Activated CD8-positive, alpha-beta T cell treated with anti-CD3 and anti-CD28 coated beads for 36 hours (primary cell): ENCODE measurements around the gene MAP6. TPM values are rescaled to one million over a fixed set of nuclear protein-coding genes. Genes with fewer than 3 reads are reported as not detected.

Source experiments
- ATAC-seq: fragments of 200-7000 bp; cut with Tn5 transposase; one replicate; pipeline ENCODE4 v1.10.0; 2021; ENCODE audit warnings: mild to moderate bottlenecking, moderate library complexity
- CTCF ChIA-PET: fragments of 350-600 bp; sonication (Branson Sonifier 250); formaldehyde crosslinking; loops from one replicate; lab custom pipeline; 2021; ENCODE audit warnings: antibody characterized with exemption; lab: Charles Lee
- POLR2A ChIA-PET: fragments of 350-600 bp; sonication (Branson Sonifier 250); formaldehyde crosslinking; loops from one replicate; lab custom pipeline; 2021; ENCODE audit warnings: antibody characterized with exemption; lab: Charles Lee
- DNase-seq: peaks from one replicate; pipeline ENCODE4 v3.0.0-alpha.2; 2020
- H3K27ac Mint-ChIP-seq: one replicate; pipeline ENCODE4 v1.8.0; 2021; ENCODE audit warnings: mild to moderate bottlenecking, mixed read lengths
- H3K27me3 Mint-ChIP-seq: one replicate; pipeline ENCODE4 v1.8.0; 2021; ENCODE audit warnings: mixed read lengths
- H3K36me3 Mint-ChIP-seq: one replicate; pipeline ENCODE4 v1.8.0; 2021; ENCODE audit warnings: low read depth, mixed read lengths
- H3K4me1 Mint-ChIP-seq: one replicate; pipeline ENCODE4 v1.8.0; 2021; ENCODE audit warnings: low read depth, mixed read lengths
- H3K4me3 Mint-ChIP-seq: one replicate; pipeline ENCODE4 v1.8.0; 2021; ENCODE audit warnings: mild to moderate bottlenecking, moderate library complexity, mixed read lengths
- H3K9me3 Mint-ChIP-seq: one replicate; pipeline ENCODE4 v1.8.0; 2021; ENCODE audit warnings: mixed read lengths
- CTCF ChIP-seq: fragments of 200-600 bp; IDR thresholded peaks from one replicate; pipeline ENCODE4 v1.8.0; 2022; ENCODE audit warnings: antibody characterized with exemption, mild to moderate bottlenecking
- intact Hi-C: fragments of 100-400 bp; cut with micrococcal nuclease; formaldehyde crosslinking; loops from one replicate; pipeline ENCODE4 v1.10.0; 2022
- total RNA-seq, 2 experiments: library from RNA; stranded (reverse); gene quantifications; one replicate each; pipeline ENCODE4 v1.2.3, GENCODE V29; 2021

The MAP6 gene
- total RNA-seq, 2 experiments from 2014 or later, result not detected

DNA sequence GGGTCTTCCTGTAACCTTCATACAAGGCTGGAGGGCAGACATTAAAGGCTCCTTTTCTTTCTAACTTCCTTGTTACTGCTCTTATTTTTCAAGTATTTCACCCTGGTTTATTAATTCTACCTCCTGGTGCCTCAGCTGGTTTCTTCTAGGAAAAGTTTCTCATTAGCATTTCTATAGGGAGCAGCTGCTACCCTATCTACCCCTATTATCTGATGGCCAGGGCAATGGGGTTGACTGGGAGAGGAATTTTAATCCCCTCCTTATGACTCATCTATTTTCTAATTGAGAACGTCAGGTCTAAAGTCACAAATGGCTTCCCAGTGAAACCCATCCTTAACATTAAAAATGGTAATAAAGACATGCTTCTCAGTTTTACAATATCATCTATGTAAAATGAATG is 5.0 kb downstream of the MAP6 start:
- CTCF ChIA-PET, result no interaction called here

GRCh38 chr11:75659836-75660235 is 9.0 kb downstream of the MAP6 start:
- H3K4me1 Mint-ChIP-seq, result peaks cover 2% of the 10 kb centered on the region
- H3K27ac Mint-ChIP-seq, result no peak overlapping the region
- no peak for DNase-seq
- H3K4me3 Mint-ChIP-seq, result no peak overlapping the region
- H3K9me3 Mint-ChIP-seq, result no peaks in the 10 kb centered on the region
- ChIA-PET POLR2A (no interaction called here), CTCF (no interaction called here)
- ATAC-seq, result no peak
- H3K27me3 Mint-ChIP-seq, result peaks cover 34% of the 10 kb centered on the region
- no peaks in the 10 kb centered on the region for H3K36me3 Mint-ChIP-seq
- intact Hi-C loops, result no loop called here
- no peak for TF ChIP-seq CTCF

More for the DNA sequence above, 5.0 kb downstream of the MAP6 start:
- intact Hi-C loops, result no loop called here
- Mint-ChIP-seq H3K36me3 (no peaks in the 10 kb centered on the region), H3K27ac (no peak overlapping the region), H3K27me3 (peaks cover 47% of the 10 kb centered on the region), H3K9me3 (no peaks in the 10 kb centered on the region), H3K4me1 (peaks cover 7% of the 10 kb centered on the region), H3K4me3 (no peak overlapping the region)
- DNase-seq, result no peak
- TF ChIP-seq CTCF, result no peak
- POLR2A ChIA-PET, result no interaction called here
- ATAC-seq, result no peak

DNA sequence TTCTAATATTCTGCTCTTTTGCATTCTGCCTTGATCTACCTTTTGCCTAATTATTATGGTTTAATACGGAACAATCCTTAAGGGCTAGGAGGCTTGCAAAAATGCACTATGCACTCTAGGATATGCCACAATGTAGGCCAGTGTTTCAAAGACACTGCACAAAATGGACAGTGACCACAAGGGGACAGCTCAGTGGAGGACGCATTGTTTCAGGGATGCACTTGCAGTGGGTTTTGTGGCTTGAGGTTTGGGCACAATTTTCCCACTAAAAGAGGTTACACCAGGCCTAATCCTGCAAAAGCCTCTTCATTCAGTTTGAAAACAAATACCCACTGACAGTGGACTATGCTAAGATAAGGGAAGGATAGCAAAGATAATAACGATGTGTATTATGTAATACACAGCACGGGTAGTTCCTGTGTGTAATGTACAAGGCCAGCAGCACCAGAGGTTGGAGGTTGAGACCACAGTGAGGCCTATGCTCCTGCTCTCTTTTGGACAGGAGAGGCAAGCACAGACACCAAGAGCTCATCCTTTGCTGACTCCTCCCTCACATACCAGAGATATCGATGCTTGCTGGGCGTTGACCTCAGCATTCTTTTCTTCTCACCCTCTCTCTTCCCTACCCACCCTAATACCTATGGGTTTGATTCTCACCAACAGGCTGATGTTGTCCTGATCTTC is 12.7 kb downstream of the MAP6 start:
- no peak for TF ChIP-seq CTCF
- Mint-ChIP-seq H3K4me1 (peaks cover 10% of the 10 kb centered on the region), H3K27me3 (peaks cover 23% of the 10 kb centered on the region), H3K4me3 (no peak overlapping the region), H3K9me3 (no peaks in the 10 kb centered on the region), H3K36me3 (no peaks in the 10 kb centered on the region), H3K27ac (no peak overlapping the region)
- DNase-seq (no peak), ATAC-seq (no peak)
- ChIA-PET CTCF (interaction anchor here (1.0 kb wide), 1 partner anchor 60 kb away, joined by 3 read pairs; no protein-coding TSS in a partner anchor), POLR2A (no interaction called here)
- intact Hi-C loops, result no loop called here

DNA sequence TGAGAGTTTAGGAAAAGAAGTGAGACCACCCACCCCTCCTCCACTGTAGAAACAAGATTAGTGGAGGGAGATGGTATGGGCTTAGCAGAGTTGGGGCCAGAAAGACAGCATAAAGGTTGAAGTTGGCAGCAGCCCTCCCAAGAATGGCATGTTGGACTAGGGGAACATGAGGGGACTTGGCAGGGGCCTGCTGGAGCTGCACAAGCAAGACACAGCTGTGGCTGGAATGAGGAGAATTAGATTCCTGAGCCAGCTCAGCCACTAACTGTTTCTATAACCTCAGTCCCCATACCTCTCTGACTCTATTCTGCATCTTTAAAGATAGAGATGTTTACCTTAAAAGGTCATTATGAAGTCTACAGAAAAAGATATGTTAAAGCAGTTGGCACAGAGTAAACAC is 13.2 kb downstream of the MAP6 start:
- intact Hi-C loops, result no loop called here
- Mint-ChIP-seq H3K27me3 (peaks cover 22% of the 10 kb centered on the region), H3K36me3 (no peaks in the 10 kb centered on the region), H3K9me3 (no peaks in the 10 kb centered on the region), H3K4me1 (peaks cover 10% of the 10 kb centered on the region), H3K4me3 (no peak overlapping the region), H3K27ac (no peak overlapping the region)
- POLR2A ChIA-PET, result no interaction called here
- DNase-seq (no peak), ATAC-seq (no peak)
- CTCF ChIA-PET, result interaction anchor here (1.0 kb wide), 1 partner anchor 60 kb away, joined by 3 read pairs; no protein-coding TSS in a partner anchor
- no peak for TF ChIP-seq CTCF

- ATAC-seq (peak; percentile 97), DNase-seq (peak; percentile 51)
- no peak for TF ChIP-seq CTCF
- no peaks in the 10 kb centered on the region for H3K9me3 Mint-ChIP-seq
- intact Hi-C loops, result no loop called here
- H3K4me1 Mint-ChIP-seq, result peaks cover 10% of the 10 kb centered on the region
- CTCF ChIA-PET, result interaction anchor here (0.7 to 1.5 kb wide), 4 partner anchors 12 to 52 kb away, joined by 3 to 4 read pairs (median 3); no protein-coding TSS in a partner anchor
- H3K27ac Mint-ChIP-seq, result no peak overlapping the region
- H3K4me3 Mint-ChIP-seq, result no peak overlapping the region
- POLR2A ChIA-PET, result interaction anchor here (0.5 to 1.0 kb wide), 2 partner anchors 14 to 273 kb away, joined by 3 read pairs; no protein-coding TSS in a partner anchor
- peaks cover 15% of the 10 kb centered on the region for H3K27me3 Mint-ChIP-seq
- no peaks in the 10 kb centered on the region for H3K36me3 Mint-ChIP-seq
Measured at GRCh38 chr11:75654314-75654713, 14.5 kb downstream of the MAP6 start.
